ENCODE measurements around the gene HOXC10.

Gene HOXC10

DNA sequence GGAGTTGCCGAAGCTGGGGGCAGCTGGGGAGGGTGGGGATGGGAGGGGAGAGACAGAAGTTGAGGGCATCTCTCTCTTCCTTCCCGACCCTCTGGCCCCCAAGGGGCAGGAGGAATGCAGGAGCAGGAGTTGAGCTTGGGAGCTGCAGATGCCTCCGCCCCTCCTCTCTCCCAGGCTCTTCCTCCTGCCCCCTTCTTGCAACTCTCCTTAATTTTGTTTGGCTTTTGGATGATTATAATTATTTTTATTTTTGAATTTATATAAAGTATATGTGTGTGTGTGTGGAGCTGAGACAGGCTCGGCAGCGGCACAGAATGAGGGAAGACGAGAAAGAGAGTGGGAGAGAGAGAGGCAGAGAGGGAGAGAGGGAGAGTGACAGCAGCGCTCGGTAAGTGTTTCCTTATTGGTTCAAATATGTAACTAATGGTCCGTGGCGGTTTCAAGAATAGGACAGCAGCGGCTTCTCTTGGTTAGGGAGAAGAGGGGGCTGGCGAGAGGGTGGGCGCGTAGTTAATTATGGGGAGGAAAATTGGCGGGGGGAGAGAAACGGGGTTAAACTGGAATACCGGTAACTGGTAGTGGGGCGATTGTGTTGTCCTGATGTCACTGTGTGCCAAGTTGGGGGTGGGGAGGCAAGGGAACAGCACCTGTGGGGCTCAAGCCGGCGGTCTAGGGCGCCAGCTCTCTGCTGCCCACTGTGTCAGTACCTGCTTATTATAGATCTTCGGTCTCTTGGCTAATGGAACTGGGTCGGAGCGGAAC is 32.3 kb downstream of the HOXC10 start:
- no peak for DNase-seq

DNA sequence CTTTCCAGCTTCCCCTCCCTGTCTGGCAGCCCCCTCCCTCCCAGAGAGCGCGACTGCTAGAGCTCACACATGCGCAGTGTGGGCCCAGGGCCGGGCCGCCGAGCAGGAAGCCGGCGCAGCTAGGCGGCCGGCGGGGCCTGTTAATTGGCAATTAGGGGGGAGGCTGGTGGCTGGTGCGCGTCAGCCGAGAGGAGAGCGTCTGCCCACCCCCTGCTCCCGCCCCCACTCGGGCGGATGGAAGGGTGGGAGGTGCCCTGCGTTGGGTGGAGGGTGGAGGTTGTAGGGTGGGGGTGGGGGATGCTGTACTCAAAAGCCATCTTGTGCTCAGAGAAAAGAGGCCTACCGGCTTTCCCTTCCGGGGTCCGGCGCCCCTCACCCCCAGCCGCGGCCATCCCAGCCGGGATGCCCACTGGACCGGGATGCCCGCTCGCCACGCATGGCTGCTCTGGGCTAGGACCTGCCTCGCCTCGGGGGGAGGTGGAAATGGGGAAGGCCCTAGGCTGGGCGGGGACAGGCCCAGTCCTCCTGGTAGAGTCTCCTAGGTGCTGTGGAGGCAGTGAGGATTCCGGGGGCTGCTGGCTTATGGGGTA is 33.0 kb downstream of the HOXC10 start:
- peak; percentile 22 for DNase-seq

DNA sequence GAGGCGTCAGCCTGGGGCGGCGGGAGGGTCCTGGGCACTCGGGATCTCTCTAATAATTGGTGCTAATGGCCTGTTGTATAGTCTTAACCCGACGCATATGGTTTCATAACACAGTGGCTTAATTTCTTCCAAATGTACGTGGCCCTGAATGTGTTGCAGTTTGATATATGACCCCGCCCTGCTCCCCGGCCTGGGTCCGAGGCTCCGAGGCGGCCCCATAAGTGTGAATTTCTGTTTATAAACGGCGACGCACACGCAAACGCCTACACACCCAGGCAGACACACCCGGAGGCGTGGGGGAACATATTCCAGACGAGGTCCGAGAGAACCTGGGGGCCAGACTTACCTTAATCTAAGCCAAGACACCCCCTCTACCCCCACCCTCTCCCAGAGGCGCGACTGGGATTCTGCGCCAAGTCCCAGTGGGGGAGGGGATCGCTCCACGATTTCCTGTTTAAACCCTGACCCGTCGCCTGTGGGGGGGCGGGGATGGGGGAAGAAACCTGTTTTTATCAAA is 33.6 kb downstream of the HOXC10 start:
- no peak for DNase-seq

DNA sequence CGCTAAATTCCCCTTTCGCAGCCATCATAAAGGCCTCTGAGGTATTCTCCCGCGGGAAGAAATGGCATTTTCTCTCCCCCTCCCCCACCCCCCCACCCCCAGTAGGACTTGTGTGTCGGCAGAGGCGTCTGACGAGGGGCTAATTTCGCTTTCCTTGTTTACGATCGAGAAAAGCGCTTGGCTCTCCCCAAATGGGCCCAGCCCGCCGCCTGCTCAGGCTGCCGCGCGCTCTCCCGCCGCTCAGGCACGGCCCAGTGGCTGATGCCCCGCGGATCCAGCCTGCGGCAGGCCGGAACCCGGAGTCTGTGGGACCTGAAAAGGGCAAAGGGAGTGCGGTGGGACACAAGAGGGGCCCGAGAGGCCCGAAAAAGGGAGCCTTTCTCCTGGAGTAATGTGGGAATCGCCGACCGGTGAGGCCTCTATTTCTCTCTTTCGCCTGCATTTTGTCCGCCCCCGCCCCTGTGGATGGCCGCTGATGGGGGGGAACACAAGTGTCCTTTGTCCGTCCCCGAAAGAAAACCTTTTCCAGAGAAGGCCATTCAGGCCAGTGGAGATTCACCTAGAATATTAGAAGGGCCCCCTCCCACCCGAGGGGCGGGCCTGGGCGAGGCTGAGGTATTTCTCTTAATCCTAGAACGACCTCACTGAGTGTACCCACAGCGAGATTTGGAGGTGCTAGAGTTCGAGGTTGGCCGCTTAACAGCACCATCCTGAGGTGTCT is 34.3 kb downstream of the HOXC10 start:
- no peak for DNase-seq

DNA sequence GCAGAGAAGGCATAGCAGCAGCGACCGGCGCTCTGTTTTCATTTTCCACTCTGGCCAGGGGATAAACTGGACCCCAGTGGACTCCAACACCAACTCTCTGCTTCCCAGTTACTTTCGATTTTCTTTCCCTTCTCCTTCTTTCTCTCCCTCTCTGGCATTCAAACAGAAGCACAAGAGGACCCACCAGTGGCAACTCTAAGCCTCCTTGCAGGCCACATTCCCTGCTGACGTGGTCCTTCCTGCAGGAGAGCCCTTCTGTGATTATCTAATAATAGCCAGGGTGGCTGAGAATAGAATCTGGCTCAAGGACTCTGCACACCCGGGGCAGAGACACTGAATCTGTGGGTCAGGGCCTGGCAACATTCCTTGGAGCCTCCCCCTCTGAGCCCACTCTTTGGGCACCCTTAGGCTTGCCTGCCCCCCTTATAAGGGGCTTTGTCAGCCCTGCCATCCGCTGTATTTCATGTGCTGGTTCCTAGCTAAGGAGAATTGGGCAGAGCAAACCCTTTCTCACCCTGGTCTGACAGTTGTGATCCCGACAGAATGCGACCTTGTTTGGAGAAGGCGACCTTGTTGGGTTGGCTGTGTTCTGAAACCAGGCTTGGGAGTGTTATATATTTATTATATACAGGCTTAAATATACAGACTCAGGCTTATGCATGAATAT is 35.1 kb downstream of the HOXC10 start:
- DNase-seq, result no peak

DNA sequence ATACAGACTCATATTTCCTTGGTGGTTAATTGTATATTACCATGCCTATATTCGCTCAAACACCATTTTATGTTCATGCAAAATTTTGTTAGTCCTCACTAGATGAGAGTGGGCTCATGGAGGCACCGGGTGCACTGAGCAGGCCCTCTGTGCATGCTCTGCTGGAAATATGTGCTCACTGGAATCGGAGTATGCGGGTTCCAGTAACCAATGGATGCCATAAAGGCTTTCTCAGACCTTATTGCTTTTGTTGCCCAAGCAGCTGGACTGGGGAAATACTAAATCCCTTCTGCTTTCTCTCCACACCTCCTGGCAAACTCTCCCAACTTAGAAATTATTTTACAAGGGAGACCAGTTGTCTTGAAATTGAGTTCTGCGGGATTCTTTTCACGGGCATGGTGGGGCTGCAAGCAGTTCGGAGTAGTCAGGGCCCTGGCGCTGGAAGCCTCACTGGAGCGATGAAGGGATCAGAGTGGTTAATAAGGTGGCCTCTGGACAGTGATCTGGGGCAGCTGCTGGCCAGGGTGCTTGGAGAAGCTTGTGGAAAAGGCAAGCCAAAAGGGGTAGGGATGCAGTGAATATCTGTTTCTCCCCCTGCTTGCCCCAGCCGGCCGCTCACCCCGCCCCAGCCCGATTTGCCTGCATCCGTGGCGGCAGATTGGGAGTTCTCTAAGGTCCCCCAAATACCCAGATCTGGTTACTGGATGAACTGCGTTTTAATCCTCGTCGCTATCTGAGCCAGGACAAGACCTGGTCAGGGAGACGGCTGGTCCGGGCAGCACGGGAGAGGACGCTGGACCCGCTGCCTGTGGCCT is 35.9 kb downstream of the HOXC10 start:
- no peak for DNase-seq

DNA sequence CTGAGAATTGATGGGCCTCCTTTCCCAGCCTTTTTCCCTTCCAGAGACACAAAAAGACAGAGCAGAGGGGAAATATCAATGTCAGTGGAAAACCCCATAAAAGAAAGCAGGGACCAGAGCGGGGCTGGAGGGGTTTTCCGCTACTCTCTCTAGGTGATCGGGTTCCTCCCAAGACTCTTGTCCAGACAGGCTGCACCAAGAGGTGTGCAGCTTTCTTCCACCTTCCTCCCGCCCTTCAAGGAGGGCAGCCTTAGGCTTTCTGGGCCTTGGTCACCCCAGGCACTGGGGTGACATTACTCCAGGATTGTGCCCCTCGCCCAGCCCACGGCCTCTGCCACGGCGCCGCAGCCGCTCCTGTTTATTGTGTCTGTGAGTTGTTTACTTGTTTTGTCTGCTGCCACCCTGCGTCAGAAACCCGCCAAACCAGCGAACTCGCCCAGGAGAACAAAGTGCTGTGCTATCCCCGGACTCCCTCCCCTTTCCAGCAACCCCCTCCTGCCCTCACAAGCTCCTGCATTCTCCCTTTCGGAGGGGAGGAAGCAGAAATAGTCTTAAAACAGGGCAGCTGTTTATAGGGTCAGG is 36.6 kb downstream of the HOXC10 start:
- no peak for DNase-seq

DNA sequence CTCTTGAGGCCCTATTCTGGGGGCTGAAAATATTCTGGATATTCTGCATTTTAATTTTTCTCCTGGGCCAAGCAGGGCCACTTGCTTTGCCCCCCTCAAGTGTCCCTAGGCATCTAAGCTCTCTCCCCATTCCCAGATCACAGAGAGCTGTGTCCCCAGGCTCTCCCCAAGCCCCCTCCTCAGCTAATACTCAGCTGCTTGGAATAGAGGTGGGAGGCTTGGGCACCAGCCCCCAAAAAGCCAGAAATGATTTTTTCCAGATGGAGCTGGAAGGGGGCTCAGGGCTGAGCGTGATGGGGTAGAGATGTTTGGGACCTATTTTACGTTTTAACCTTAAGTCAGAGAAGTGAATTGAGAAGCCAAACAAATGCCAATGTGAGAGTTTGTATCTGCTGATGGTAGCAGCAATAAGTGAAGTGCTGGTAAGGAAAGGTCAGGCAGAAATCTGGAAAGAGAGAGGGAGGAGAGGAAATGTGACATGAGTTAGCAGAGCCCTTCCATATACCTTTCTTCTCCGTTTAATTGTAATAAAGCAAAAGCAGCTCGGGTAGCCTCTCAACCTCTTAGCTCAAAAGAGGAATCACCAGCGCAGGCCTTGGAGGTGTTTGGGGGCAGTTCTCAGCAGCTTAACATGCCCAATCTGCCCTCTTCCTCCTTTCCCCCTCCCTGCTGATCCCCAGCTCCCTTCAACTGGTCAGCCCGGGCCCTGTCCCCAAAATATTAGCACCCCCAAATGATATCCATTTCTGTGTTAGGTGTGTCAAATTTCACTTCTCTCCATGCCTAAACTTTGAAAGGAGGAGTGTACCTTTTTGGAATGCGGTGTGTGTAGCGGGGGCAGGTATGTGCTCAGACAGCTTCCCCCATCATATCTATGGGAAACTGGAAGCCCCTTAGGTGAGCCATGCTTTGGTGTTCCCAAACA is 38.3 kb downstream of the HOXC10 start:
- DNase-seq, result no peak

DNA sequence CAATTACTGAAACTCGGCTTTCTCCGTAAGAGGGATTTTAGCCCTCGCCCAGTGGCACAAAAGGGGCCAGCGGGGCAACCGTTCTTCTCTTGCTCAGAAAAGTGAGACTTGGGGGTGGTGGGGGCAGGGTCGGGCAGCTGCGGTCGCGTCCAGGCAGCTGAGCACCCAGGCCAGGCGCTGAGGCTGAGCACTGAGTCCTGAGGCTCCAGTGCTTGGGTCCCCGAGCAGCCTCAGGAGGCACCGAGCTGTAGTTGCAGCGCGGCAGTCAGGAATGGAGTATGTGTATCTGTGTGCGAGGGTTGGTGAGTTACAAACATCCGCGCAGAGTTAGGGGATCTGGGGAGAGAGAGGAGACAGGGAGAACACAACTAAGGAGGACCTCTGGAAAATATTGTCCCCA is 39.2 kb downstream of the HOXC10 start:
- DNase-seq, result no peak

DNA sequence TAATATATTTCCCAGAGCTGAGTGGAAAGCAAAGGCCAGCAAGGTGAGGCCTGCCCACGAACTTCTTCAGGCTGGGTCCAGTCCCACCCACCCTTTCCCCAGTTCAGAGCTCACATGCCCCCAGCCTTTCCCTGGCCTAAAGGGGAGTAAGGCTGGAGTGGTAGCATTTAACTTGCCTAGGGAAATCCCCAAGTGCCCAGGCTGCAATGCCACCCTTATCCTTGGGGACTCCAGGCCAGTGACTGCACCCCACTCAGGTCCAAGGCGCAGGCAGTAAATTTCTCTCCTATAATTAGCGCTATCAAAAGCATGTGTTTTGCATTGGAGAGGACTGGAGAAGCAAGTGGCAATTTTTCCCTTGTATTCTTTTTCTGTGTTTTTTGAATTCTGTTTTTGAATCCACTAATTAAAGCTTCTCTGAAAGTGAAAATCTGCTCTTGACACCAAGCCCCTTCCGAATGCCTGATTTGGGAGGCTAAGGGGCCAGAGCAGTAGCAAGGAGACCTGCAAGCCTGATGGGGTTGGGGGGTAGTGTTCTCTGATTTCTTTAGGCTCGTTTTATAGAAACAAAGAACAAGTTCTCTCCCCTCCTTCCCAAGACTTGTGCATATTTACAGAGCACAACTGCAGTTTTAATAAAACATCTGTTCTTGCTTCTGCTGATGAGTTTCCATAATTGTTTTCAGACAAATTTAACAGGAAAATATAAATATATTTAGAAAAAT is 39.8 kb downstream of the HOXC10 start:
- no peak for DNase-seq

DNA sequence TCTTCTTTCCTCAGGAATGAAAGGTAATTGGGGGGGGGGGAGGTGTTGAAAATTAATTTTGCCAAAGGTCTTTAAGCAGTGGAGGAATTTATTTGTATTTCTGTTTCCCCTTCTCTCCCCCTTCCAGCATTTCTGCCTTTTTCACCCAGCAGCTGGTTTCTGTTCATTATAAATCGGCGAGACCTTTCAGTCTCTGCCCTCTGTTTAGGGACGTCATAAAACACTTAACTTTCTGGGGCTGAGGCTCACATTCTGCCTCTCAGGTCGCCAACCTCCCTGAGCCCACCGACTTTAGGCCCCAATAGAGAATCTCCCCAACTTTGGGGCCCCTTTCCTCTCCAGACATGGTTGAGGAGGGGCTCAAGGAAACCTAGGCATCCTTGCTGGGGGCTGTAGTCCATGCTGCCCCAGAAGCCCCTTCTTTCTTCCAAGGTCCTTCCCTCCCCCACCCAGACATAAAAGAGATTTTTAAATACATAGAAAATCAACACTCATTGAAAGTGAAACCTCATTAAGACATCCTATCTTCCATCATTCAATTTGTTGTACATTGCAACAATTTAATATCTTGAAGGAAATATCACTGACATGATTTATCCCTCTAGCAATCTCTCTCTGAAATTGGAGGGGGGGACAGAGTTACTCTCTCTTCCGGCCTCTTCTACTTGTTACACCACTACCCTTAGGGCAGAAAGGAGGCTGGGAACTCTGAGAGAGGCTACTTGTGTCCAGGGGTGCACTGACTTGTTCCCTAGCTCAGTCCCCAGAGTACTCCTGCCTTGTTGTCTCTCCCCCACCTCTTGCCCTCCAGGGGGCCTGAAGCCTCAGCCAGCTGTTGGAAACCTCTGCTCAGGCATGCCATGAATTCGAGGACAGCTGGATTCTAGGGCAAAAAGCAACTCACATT is 40.8 kb downstream of the HOXC10 start:
- no peak for DNase-seq

DNA sequence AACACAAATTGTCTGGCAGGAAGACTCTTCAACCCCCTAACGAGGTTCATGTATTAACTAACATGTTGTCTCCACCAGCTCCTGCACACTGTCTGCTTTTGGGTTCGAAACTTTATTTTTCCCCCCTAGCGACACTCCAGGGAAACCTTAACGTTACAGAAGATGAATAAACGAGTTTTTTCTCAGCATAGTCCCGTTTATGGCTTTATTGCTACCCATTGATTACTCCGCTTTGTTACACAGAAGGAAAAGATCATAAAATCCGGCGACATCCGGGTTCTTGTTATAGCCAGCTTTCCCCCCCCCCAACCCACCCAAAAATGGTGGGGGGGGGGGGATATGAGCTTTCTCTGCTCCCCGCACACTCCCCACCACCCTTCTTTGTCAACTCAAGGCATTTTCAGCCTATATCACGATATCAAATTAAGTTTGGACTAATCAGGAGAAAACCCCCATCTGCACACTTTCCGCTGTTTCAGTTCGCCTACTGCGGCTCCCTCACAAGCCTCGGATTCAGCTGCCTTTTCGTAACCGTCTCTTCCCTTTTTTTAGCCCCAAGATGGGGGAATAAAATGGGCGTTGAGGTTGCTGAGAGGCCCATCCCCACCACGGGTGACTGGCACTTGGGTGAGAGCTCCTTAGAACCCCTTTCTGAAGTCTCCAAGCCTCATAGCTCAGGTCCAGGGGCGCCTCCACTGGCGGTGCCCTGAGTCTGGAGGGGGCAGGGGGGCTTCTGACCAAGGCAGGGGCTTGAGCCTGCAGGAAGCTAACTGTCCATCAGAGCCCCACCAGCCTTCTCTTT is 41.9 kb downstream of the HOXC10 start:
- DNase-seq, result no peak

DNA sequence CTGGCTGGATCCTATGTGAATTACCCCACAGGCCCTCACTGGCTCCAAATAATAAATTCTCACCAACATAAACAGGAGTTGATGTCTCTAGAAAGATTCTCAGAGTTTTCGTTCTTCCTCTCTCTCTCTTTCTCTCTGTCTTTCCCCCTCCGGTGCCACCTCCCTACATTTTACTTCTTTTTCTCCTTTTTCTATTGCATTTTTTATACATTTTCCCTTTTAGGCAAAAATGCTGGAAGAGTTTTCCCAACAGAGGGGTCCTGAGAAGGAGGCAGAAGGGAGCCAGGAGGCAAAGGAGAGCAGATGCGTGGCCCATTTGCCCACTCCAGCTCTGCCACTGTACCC is 42.5 kb downstream of the HOXC10 start:
- no peak for DNase-seq

DNA sequence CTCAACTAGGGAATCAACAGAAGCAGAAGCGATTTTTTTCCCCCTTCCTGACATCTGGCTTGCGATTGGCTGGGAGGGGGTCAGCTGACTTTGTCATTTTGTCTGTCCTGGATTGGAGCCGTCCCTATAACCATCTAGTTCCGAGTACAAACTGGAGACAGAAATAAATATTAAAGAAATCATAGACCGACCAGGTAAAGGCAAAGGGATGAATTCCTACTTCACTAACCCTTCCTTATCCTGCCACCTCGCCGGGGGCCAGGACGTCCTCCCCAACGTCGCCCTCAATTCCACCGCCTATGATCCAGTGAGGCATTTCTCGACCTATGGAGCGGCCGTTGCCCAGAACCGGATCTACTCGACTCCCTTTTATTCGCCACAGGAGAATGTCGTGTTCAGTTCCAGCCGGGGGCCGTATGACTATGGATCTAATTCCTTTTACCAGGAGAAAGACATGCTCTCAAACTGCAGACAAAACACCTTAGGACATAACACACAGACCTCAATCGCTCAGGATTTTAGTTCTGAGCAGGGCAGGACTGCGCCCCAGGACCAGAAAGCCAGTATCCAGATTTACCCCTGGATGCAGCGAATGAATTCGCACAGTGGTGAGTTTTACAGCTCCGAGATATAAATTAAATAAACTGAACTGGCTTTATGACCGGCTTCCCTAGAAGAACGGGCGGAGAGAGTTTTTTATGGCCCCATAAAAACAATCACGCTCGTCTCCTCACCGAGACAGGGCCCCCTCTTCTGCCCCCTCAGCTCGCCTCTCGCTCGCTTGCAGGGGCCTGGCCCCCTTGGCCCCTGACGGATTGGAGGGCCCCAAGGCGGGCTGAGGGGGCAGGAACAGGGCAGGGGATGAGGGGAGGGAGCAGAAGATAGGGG is 43.6 kb downstream of the HOXC10 start, which contains the start of gene HOXC6:
TSS of gene HOXC6 (plus strand) at position 127 of the 888 bp plus-strand sequence. CDS start at position 209, 82 bp downstream.
- no peak for DNase-seq

DNA sequence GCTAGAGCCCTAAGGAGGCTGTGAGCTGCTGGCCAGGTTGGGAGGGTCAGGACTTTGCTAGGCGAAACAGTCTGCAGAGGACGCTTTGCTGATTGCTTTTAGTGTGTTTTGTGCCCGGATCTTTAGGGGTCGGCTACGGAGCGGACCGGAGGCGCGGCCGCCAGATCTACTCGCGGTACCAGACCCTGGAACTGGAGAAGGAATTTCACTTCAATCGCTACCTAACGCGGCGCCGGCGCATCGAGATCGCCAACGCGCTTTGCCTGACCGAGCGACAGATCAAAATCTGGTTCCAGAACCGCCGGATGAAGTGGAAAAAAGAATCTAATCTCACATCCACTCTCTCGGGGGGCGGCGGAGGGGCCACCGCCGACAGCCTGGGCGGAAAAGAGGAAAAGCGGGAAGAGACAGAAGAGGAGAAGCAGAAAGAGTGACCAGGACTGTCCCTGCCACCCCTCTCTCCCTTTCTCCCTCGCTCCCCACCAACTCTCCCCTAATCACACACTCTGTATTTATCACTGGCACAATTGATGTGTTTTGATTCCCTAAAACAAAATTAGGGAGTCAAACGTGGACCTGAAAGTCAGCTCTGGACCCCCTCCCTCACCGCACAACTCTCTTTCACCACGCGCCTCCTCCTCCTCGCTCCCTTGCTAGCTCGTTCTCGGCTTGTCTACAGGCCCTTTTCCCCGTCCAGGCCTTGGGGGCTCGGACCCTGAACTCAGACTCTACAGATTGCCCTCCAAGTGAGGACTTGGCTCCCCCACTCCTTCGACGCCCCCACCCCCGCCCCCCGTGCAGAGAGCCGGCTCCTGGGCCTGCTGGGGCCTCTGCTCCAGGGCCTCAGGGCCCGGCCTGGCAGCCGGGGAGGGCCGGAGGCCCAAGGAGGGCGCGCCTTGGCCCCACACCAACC is 44.8 kb downstream of the HOXC10 start:
- no peak for DNase-seq

DNA sequence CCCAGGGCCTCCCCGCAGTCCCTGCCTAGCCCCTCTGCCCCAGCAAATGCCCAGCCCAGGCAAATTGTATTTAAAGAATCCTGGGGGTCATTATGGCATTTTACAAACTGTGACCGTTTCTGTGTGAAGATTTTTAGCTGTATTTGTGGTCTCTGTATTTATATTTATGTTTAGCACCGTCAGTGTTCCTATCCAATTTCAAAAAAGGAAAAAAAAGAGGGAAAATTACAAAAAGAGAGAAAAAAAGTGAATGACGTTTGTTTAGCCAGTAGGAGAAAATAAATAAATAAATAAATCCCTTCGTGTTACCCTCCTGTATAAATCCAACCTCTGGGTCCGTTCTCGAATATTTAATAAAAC is 45.5 kb downstream of the HOXC10 start:
- no peak for DNase-seq
